GM13977 (cell line): ENCODE results near the gene MACROD2.

Source experiments
- DNase-seq: peaks from one replicate; pipeline ENCODE4 v3.0.0; 2012; ENCODE audit warnings: low spot score
- in situ Hi-C: fragments of 300-500 bp; cut with MboI; formaldehyde crosslinking; loops from one replicate; pipeline ENCODE4 v1.12.0; 2022; ENCODE audit warnings: low sequenced_read_pairs, low pct_unique_long_range_greater_than_20kb, mixed read lengths, inconsistent platforms; ENCODE audit not compliant: unreplicated experiment
- TF ChIP-seq, protein P1 (sequence below): IDR thresholded peaks from 2 replicates; pipeline ENCODE4 v1.5.1; 2012; ENCODE audit warnings: mild to moderate bottlenecking, control low read depth; ENCODE audit not compliant: insufficient read depth; ENCODE audit errors: extremely low read depth, missing control alignments

MACROD2 gene

DNA sequence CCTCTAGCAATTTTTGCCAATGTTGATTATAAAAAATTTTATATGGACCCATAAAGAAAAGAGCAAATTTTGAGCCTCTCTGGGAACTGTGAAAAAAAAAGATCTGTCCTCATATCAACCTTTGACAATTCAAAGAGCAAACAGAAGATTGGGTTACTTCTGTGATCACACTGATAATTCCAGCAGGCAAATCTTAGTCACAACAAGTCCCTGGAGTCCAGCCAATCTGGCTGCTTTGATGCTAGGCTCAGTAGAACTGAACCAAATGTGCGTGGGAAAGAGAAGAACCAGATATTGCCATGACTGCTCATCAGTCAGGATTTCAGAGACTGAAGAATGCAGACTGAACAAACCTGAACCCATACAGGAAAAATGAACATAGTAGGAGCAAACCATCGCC, 780.5 kb downstream of the MACROD2 start:
- DNase-seq = no peak
- in situ Hi-C loops = no loop called here
- TF ChIP-seq, protein P1, sequence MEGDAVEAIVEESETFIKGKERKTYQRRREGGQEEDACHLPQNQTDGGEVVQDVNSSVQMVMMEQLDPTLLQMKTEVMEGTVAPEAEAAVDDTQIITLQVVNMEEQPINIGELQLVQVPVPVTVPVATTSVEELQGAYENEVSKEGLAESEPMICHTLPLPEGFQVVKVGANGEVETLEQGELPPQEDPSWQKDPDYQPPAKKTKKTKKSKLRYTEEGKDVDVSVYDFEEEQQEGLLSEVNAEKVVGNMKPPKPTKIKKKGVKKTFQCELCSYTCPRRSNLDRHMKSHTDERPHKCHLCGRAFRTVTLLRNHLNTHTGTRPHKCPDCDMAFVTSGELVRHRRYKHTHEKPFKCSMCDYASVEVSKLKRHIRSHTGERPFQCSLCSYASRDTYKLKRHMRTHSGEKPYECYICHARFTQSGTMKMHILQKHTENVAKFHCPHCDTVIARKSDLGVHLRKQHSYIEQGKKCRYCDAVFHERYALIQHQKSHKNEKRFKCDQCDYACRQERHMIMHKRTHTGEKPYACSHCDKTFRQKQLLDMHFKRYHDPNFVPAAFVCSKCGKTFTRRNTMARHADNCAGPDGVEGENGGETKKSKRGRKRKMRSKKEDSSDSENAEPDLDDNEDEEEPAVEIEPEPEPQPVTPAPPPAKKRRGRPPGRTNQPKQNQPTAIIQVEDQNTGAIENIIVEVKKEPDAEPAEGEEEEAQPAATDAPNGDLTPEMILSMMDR = no peak

DNA sequence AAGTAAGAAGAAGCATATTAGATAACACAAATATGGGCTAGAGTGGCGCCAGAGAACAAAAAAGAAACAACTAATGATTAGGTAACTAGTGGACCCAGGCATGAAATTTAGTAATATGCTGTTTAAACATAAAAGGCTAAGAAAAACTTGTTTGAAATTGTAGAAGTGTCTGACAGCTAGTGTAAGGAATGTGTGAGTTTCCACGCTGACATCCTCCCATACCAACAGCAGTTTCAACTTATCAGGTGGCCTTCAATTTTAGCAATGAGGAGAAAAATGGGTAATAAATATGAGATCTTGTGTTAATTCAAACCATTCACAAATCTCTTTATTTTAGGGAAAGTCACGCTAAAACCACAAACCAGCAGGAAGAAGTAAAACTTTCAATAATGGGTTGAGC, 782.3 kb downstream of the MACROD2 start:
- TF ChIP-seq, protein P1 = no peak
- no peak for DNase-seq
- in situ Hi-C loops = no loop called here

DNA sequence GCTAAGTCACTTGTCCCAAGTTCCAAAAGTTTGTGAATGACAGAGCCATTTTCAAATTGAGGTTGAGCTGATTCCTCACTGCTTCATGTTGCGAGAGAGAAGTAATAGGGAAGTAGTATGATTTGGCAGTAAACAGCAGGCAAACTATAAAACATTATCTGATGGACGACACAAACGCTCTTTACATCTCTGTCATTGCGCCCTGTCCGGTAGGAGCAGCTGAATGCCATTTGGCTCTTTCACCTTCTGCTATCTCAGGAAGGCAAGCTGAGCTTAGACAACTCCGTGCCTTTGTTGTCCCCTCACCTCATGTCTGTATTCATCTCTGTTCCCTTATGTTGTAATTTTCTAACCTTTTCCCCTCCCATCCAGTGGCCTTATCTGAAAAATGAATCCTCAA, 782.8 kb downstream of the MACROD2 start:
- no peak for DNase-seq
- TF ChIP-seq, protein P1 = no peak
- in situ Hi-C loops = no loop called here

DNA sequence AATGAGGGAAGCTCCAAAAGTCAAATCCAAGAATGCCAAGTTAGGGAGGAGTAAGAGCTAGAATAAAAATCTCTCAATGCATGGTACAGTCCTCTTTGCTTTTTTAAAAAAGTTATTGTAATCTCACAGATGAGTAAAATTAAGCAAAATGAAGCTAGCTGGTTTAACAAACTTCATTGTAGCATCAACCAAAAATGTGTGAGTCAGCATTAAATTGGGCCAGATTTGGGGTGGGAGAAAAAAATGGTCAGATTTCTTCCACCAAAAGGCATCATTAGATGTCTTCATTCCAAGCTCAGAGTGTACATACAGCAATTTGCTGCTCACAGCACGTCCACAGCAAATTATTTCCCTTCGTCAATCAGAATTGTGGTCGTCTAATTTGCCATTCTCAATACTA, 783.6 kb downstream of the MACROD2 start:
- no peak for DNase-seq
- in situ Hi-C loops = no loop called here

DNA sequence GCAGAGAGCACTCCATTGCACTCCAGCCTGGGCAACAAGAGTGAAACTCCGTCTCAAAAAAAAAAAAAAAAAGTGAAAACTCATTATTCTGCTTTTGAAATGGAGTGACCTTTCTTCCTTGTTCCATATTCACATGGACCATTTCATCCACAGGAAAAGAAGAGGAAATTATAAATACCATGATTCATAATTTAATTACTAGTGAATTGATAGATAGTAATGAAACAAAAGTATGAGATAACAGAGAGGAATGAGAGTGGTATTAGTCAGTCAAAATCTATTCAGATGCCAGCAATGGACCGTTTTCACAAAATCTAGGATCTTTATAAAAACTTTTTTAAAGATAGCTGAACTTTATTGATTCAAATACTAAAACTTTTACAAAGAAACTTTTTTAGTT, 785.2 kb downstream of the MACROD2 start:
- TF ChIP-seq, protein P1 = no peak
- in situ Hi-C loops = no loop called here
- DNase-seq = no peak

More for the DNA sequence above, 783.6 kb downstream of the MACROD2 start:
- TF ChIP-seq, protein P1 = no peak

DNA sequence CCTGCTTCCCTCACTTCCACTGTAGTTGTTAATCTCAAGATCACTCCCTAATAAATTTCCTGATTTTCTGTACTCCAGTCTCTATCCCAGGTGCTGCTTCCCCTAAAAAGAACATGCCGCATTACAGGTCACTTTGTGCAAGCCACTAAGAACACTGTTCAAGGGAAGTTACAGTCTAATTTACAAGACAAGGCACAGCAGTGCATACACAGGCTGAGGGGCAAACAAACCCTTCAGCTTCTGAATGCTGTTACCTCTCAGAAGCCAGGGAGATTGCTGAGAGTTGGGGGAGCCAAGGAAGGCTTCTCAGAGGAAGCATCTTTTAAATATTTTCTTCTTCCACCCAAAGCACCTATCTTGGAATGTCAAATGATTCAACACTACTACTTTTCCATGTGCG, 787.4 kb downstream of the MACROD2 start:
- TF ChIP-seq, protein P1 = no peak
- no peak for DNase-seq
- in situ Hi-C loops = no loop called here

DNA sequence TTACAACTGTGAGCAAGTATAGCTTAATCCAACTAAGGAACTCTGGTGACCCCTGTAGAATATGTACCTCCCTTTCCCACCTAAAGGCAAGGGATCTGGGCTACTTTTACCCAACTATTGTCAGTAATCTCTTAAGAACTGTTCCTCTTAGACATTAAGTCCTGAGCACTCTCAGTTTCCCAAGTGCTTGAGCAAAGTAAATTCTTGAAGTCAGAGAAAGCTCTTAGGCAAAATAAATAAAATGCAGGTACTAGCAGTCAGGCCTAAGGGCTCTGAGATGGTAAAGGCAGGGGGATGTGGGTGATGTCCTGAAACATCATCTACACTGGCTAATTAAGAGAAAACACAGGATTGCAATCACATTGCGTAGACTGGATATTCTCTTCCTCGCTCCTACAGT, 788.5 kb downstream of the MACROD2 start:
- TF ChIP-seq, protein P1 = no peak
- DNase-seq = no peak
- in situ Hi-C loops = no loop called here
